Neural progenitor cell (in vitro differentiated cells): Measurements from ENCODE around the gene NAA10. TPM values are rescaled to one million over a fixed set of nuclear protein-coding genes. Genes with fewer than 3 reads are reported as not detected.
A peak's percentile ranks its signal among the peaks of the same experiment; 100 is the strongest.

Experiments used
- DNase-seq: peaks from one replicate; pipeline ENCODE4 v3.0.0-alpha.2; 2016; ENCODE audit warnings: low spot score
- H2AFZ ChIP-seq: fragments of 200-600 bp; sonication (generic); replicated peaks from 2 replicates; pipeline ENCODE4 v1.6.1; 2016; ENCODE audit warnings: antibody characterized with exemption
- H3F3A ChIP-seq: fragments of 200-600 bp; sonication (generic); 2 replicates; pipeline ENCODE4 v1.6.1; 2016; ENCODE audit warnings: antibody characterized with exemption, low read depth
- H3K27ac ChIP-seq: fragments of 200-600 bp; sonication (generic); 2 replicates; pipeline ENCODE4 v1.5.1; 2016; ENCODE audit warnings: mild to moderate bottlenecking
- H3K27me3 ChIP-seq: fragments of 200-600 bp; sonication (generic); 2 replicates; pipeline ENCODE4 v1.6.1; 2016; ENCODE audit warnings: mild to moderate bottlenecking, moderate library complexity
- H3K36me3 ChIP-seq: fragments of 200-600 bp; sonication (generic); 2 replicates; pipeline ENCODE4 v1.5.1; 2016
- H3K4me1 ChIP-seq: fragments of 200-600 bp; sonication (generic); 2 replicates; pipeline ENCODE4 v1.6.1; 2016; ENCODE audit warnings: mixed run types
- H3K4me2 ChIP-seq: fragments of 200-600 bp; sonication (generic); 2 replicates; pipeline ENCODE4 v1.6.1; 2016
- H3K4me3 ChIP-seq: fragments of 200-600 bp; sonication (generic); 2 replicates; pipeline ENCODE4 v1.5.1; 2016
- H3K79me2 ChIP-seq: fragments of 200-600 bp; sonication (generic); 2 replicates; pipeline ENCODE4 v1.6.1; 2016; ENCODE audit warnings: low read depth
- H3K9ac ChIP-seq: fragments of 200-600 bp; sonication (generic); 2 replicates; pipeline ENCODE4 v1.6.1; 2016
- H3K9me3 ChIP-seq: fragments of 200-600 bp; sonication (generic); 2 replicates; pipeline ENCODE4 v1.5.1; 2016; ENCODE audit warnings: low read depth
- H4K20me1 ChIP-seq: fragments of 200-600 bp; sonication (generic); 2 replicates; pipeline ENCODE4 v1.6.1; 2016; ENCODE audit warnings: low read depth
- H3K27ac Mint-ChIP-seq: 3 replicates; pipeline ENCODE4 v1.8.0; 2021; ENCODE audit warnings: mixed read lengths
- H3K27me3 Mint-ChIP-seq: 2 replicates; pipeline ENCODE4 v1.8.0; 2022; ENCODE audit warnings: low read depth, mild to moderate bottlenecking, inconsistent platforms, moderate library complexity, mixed read lengths; ENCODE audit not compliant: insufficient read depth
- H3K36me3 Mint-ChIP-seq: 3 replicates; pipeline ENCODE4 v1.8.0; 2021; ENCODE audit warnings: mixed read lengths
- H3K4me1 Mint-ChIP-seq: 3 replicates; pipeline ENCODE4 v1.8.0; 2021; ENCODE audit warnings: mixed read lengths
- H3K4me3 Mint-ChIP-seq: 3 replicates; pipeline ENCODE4 v1.8.0; 2021; ENCODE audit warnings: mild to moderate bottlenecking, moderate library complexity, mixed read lengths
- H3K9me3 Mint-ChIP-seq: 3 replicates; pipeline ENCODE4 v1.8.0; 2020; ENCODE audit warnings: mixed read lengths
- CTCF ChIP-seq: fragments of 200-600 bp; sonication (generic); IDR thresholded peaks from 2 replicates; pipeline ENCODE4 v1.5.1; 2017; ENCODE audit warnings: antibody characterized with exemption, mild to moderate bottlenecking
- EZH2 ChIP-seq: fragments of 200-600 bp; sonication (generic); IDR thresholded peaks from 2 replicates; pipeline ENCODE4 v1.6.1; 2017; ENCODE audit warnings: antibody characterized with exemption, mild to moderate bottlenecking, moderate library complexity
- EZH2phosphoT487 ChIP-seq: fragments of 200-600 bp; sonication (generic); IDR thresholded peaks from 2 replicates; pipeline ENCODE4 v1.6.1; 2017; ENCODE audit warnings: antibody characterized with exemption
- total RNA-seq: library from RNA; depleted of rRNA; stranded (reverse); fragments of >200 nt; gene quantifications from 2 replicates; pipeline ENCODE4 v1.2.3, GENCODE V29; 2015; ENCODE audit warnings: low replicate concordance

Gene NAA10
- total RNA-seq, 1 donor from 2014 or later, result 55.5 TPM

- H3K4me3 Mint-ChIP-seq, result no peak overlapping the region
- no peak overlapping the region for H3K4me2 ChIP-seq
- peaks cover 23% of the 10 kb centered on the region for H3K9me3 Mint-ChIP-seq
These were observed 51.5 kb downstream of the NAA10 start for GRCh38 chrX:153883163-153883843.

GRCh38 chrX:153882557-153882956 lies 52.3 kb downstream of the NAA10 start:
- Histone ChIP-seq H3K4me1 (peaks cover 17% of the 10 kb centered on the region), H3K4me2 (no peak overlapping the region), H3F3A (peaks cover 11% of the 10 kb centered on the region), H3K9me3 (no peaks in the 10 kb centered on the region), H4K20me1 (no peaks in the 10 kb centered on the region), H3K79me2 (no peaks in the 10 kb centered on the region), H3K27ac (no peak overlapping the region), H3K36me3 (no peaks in the 10 kb centered on the region), H3K27me3 (peaks cover 41% of the 10 kb centered on the region), H2AFZ (no peak overlapping the region), H3K4me3 (no peak overlapping the region), H3K9ac (no peak overlapping the region)
- peaks cover 23% of the 10 kb centered on the region for H3K9me3 Mint-ChIP-seq
- peaks cover 2% of the 10 kb centered on the region for H3K36me3 Mint-ChIP-seq
- H3K4me3 Mint-ChIP-seq, result peak overlapping the region; percentile 63
- DNase-seq, result no peak
- peaks cover 22% of the 10 kb centered on the region for H3K27me3 Mint-ChIP-seq
- peaks cover 40% of the 10 kb centered on the region for H3K4me1 Mint-ChIP-seq
- no peak overlapping the region for H3K27ac Mint-ChIP-seq
- no peak for TF ChIP-seq EZH2phosphoT487
- TF ChIP-seq EZH2, result no peak
- no peak for TF ChIP-seq CTCF

More at GRCh38 chrX:153883163-153883843, 51.5 kb downstream of the NAA10 start:
- Histone ChIP-seq H3K36me3 (no peaks in the 10 kb centered on the region), H3K79me2 (no peaks in the 10 kb centered on the region), H2AFZ (no peak overlapping the region), H3K9ac (no peak overlapping the region), H3K4me3 (no peak overlapping the region), H3K27me3 (peaks cover 48% of the 10 kb centered on the region), H3F3A (peaks cover 11% of the 10 kb centered on the region), H4K20me1 (no peaks in the 10 kb centered on the region), H3K4me1 (peaks cover 17% of the 10 kb centered on the region), H3K9me3 (no peaks in the 10 kb centered on the region), H3K27ac (no peak overlapping the region)
- no peak overlapping the region for H3K27ac Mint-ChIP-seq
- TF ChIP-seq EZH2phosphoT487 (no peak), EZH2 (no peak), CTCF (no peak)
- DNase-seq, result no peak
- peaks cover 36% of the 10 kb centered on the region for H3K4me1 Mint-ChIP-seq
- peaks cover 22% of the 10 kb centered on the region for H3K27me3 Mint-ChIP-seq
- peaks cover 2% of the 10 kb centered on the region for H3K36me3 Mint-ChIP-seq

- Histone ChIP-seq H3K4me3 (no peak overlapping the region), H3K27ac (no peak overlapping the region), H3K9ac (no peak overlapping the region), H4K20me1 (no peaks in the 10 kb centered on the region), H3F3A (peaks cover 11% of the 10 kb centered on the region), H2AFZ (no peak overlapping the region), H3K27me3 (peaks cover 36% of the 10 kb centered on the region), H3K4me2 (no peak overlapping the region), H3K4me1 (peaks cover 17% of the 10 kb centered on the region), H3K9me3 (no peaks in the 10 kb centered on the region), H3K79me2 (no peaks in the 10 kb centered on the region), H3K36me3 (no peaks in the 10 kb centered on the region)
- H3K4me1 Mint-ChIP-seq, result peaks cover 40% of the 10 kb centered on the region
- peaks cover 2% of the 10 kb centered on the region for H3K36me3 Mint-ChIP-seq
- peaks cover 19% of the 10 kb centered on the region for H3K9me3 Mint-ChIP-seq
- H3K27me3 Mint-ChIP-seq, result peaks cover 22% of the 10 kb centered on the region
- peak overlapping the region; percentile 63 for H3K4me3 Mint-ChIP-seq
- TF ChIP-seq CTCF (no peak), EZH2 (no peak), EZH2phosphoT487 (no peak)
- no peak overlapping the region for H3K27ac Mint-ChIP-seq
- DNase-seq, result no peak
These were observed 52.7 kb downstream of the NAA10 start for GRCh38 chrX:153882086-153882498.
